Activated CD8-positive, alpha-beta memory T cell treated with anti-CD3 and anti-CD28 coated beads, Interleukin-2, amount 50 U/mL, for 48 hours (primary cell): ENCODE data around the gene CDCP1.

Experiments used
- DNase-seq: peaks from one replicate; pipeline ENCODE4 v3.0.0-alpha.2; 2020

CDCP1 gene

DNA sequence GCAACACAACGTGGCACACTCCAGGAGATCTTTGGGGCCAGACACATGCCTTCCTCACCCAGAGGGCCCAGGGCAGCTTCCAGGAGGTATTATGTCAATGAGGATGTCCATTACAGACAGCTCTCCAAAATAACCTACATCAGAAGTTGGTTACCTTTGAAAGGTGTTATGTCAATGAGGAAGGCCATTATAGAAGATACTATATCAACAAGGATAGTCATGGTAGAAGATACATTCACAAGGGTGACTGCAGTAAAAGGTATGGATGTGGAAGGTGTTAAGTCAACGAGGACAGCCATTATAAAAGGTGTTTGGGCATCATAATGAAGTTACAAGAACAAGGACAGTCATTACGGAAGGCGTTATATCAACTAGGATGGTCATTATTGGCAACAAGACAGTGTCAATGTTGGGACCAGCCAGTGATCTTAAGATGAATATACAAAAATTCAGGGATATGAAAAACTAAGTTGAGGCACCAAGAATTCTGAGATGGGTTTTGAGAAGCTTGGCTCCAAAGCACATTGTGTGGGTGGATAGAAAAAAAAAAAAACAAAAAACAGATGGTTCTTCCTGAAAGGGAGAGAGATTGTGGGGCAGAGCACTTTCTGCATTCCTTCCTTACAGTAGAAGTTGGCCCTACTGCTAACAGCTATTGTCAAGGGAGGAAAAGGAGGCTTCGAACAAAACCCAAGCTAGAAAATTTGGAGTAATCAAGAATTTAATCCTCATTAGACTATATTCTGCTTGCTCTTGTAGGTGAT, 11.2 kb downstream of the CDCP1 start:
- DNase-seq: no peak

DNA sequence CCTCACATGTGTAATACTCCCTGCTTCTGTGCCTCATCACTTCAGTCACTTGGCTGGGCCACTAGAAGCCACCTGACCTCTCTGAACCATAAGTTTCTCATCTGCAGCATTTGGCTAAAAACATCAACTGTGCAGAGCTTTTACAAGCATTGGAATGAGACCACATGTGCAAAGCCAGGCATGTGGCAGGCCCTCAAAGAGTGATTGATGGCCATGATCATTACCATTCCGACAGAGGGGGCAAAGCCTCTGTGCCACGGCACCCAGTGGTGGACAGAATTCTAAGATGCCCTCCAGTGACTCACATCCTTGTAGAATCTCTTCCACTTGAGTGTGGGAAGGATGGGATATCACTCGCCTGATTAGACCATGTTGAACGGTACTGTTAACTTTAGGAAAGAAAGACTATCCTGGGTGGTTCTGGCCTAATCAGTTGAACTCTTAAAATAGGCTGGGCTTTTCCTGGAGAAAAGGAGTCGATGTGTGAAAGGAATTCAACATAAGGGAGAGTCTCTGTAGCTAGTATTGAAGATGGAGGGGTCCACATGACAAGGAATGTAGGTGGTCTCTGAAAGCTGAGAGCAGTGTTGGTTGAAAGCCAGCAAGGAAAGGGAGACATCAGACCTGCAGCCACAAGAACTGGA, 13.5 kb downstream of the CDCP1 start:
- no peak for DNase-seq

DNA sequence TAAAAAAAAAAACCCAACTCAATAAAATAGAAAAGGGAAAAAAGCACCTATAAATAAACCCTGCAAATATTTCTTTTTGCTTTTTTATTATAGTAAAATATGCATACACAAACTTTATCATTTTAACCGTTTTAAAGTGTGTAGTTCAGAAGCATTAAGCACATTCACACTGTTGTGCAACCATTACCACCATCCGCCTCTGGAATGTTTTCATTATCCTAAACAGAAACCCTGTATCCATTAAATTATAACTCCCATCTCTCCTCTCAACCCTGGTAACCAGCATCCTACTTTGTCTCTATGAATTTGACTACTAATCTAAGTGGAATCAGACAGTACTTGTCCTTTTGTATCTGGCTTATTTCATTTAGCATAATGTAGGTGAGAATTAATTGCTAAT, 15.0 kb downstream of the CDCP1 start:
- no peak for DNase-seq

DNA sequence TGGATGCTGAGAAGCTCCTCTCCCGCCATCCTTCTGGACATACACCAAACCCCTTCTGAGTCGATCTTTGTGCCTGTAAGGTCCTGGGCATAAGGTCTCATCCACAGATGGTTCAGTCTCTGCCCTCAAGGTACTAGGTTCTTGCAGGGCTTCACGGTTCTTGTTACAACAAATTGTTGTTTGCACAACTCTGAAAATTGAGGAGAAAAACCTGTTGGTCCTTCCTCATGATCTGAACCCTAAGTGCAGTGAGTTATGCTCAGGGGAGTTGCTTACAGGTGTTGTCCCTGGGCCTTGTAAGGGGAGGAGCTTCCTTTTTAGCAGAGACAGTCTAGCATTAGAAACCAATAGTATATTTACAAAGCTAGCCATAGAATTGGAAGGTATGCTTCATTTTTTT, 15.7 kb downstream of the CDCP1 start:
- no peak for DNase-seq

DNA sequence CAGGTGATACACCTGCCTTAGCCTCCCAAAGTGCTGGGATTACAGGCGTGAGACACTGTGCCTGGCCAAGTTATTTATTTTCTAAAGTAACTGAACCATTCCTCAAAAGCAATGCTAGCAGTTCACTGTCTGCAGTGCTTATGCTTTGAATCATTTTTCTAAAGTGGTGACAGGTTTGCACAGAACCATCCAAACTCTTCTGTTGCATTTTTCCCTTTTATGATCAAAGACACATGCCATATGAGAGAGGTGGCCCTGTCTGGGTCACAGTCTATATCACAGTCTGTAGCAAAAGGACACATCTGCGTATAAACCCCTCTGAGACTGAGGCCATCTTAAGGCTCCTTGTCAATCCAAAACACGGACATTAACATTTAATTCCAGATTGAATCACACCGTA, 17.2 kb downstream of the CDCP1 start:
- DNase-seq: no peak

DNA sequence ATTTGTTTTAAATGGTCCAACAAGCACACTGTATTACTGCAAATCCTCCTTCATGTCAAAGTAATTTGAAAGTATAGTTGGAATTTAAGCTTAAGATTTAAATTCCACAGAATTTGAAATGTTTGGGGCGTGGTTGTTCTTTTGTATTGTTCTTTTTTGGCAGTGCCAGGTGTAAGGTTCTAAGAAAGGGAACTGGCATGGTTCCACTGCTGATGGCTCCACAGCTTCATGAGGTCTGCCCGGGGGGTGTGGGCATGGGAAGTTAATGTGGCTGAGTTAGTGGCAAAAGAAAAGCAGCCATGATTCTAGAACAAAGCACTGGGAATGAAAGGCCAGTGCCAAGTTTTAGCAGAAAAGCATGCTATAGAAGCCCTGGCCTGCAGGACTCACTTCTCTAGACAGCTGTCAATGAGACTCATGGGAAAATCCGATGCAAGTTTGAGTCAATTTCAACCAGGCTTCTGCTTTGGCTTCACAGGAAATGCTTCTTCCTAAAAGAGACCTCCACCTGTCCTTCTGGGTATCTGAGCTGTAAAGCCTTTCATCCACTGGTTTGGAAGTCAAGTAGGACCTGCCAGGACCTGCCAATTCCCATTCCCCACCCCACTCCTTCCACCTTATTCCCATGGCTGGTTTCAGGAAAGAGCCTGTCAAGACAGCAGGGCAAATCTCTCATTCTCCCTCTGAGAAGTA, 18.9 kb downstream of the CDCP1 start:
- no peak for DNase-seq

DNA sequence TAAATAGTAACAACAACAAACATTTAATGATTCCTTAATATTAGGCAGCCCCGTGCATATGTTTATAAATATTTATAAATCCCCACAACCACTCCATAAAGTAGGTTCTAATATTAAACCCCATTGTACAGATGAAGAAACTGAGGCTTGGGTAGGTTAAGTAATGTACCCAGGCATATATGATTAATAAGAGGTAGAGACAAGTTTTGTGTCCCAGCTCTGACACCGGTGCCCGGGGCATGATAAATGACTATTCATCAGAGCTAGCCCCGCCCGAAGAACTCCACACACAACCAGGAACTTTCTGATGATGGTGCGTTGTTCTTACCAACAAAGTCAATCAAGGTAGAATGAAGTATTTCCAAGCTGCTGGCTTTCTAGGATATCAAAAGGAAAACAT, 19.4 kb downstream of the CDCP1 start:
- no peak for DNase-seq

DNA sequence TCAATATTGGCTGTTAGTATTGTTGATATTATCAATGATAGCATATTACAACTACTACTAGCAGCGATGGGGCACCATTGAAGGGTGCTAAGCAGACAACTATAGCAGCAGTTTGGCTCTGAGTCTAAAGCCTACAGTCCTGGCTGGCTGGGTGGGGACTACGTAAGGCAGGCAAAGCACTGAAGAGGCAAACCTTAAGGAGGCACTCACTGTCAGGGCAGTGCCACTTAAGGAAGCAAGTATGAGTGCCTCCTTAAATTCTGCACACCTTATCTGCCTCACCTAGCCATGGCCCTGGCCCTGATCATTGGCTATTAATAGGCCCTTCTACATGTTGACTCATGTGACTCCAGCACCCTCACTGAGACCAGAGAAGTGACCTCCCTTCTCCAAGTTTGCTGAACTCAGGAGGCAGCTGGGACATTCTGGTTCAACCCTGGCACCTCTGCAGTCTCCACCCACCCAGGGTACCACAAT, 20.6 kb downstream of the CDCP1 start:
- no peak for DNase-seq

DNA sequence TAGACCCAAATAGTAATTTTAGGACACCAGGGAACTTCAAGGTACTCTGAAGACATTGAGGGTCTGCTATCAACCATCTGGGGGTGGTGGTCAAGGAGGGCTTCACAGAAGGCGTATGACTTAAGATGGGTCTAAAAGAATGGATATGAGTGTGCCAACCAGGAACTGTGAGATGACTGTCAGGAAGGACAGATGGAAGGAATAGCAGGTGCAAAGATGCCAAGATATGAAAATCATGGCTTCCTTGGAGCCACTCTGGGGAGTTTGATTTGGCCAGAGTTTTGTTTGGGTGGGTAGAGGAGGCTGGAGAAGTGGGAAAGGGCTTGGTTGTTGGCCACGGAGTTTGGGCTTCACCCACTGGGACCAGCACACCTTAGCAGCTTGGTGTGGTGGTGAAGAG, 21.2 kb downstream of the CDCP1 start:
- DNase-seq: no peak

DNA sequence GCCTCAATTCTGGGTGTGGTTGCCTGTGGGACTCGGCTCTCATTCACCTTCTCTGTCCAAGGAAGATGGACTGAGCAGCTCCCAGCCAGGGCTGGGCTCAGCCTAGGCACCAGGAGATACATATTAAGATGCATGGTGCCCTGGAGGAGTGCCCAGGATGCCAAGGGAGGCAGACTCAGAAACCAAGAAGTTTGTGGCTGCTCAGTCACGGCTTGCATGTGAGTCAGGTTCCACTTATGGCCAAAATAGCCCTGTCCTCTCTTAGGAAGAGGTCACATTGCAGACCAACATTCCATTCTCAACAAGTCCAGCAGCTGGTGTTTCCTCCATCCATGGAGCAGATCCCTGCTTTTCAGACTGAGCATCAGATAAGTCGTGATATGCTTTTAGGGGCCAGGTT, 21.8 kb downstream of the CDCP1 start:
- no peak for DNase-seq

DNA sequence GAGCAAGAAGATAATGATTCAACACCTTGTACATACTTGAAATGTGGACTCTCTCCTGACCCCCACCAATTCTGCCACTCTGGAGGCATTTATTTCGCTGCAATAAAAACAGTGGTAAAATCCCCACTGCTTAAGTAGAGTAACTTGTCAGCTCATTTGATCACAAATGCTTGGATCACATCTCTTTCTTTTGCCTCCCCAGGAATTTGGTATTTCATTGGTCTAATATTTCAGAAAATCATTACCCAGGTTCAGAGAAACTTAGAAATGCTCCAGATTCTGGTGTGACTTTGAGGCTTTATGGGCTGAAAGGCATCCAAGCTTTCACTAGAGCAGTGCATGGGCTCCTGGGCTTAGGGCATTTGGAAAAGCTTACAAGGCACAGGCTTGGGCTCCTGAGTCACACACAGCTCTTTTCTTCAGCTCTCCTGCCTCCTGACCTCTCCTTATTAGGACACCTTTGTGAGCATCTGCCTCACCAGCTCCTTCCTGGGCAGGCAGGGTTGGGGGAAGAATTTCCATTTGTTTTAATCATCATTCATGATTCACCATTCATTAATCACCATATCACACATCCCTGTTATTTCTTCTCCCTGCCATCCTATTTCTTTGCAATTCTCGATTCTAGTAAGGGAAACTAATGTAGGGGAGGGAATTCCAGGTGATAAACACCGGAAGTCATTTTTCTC, 22.5 kb downstream of the CDCP1 start:
- DNase-seq: no peak

DNA sequence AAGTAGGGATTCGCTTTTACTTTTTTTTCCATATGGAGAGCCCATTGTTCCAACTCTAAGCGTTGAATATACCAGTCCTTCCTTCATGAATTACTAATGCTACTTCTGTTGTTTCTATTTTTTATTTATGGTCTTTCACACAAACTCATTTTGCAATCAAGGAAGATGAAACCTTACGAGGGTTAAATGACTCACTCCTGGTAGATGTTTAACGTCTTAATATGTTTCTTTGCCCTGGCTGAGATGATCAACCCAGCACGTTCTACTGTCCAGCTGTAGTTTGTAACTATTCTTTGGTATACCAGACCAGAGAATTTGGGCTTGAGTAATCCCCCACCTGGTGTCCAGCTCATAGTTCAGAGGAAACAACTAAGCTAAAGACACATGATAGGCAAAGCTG, 23.1 kb downstream of the CDCP1 start:
- DNase-seq: no peak

DNA sequence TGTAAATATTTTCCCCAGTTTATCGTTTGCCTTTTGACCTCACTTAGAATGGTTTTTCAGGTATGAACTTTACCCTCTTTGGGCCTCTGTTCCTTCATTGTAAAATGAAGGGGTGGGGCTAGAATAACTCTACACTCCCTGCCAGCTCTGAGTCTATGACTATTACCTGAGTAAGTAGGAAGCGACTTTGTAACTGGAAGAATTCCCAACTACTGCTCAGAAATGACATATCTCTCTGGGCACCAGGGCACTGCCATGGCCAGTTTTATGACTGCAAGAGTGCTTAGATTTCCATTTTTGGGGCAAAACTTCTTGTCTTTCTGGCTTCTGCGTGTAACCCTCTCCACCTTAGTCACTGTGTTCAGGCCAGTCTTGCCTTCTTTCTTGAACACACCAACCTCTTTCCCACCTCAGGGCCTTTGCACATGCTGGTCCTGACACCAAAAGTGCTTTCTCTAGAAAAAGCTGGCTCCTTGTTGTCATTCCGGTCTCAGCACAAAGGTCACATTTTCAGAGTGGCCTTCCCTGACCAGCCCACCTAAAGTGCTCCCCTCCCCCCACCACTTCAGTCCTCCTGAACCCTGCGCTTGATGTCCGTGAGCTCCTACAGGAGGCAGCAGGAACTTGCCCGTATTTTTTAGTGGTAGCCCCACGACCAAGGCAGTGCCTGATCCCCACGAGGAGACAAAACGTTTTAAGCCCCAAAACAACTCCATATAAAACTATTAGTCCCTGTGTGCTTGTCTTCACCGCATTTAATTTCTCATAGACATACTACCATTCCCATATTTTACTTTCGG, 25.6 kb downstream of the CDCP1 start:
- no peak for DNase-seq

DNA sequence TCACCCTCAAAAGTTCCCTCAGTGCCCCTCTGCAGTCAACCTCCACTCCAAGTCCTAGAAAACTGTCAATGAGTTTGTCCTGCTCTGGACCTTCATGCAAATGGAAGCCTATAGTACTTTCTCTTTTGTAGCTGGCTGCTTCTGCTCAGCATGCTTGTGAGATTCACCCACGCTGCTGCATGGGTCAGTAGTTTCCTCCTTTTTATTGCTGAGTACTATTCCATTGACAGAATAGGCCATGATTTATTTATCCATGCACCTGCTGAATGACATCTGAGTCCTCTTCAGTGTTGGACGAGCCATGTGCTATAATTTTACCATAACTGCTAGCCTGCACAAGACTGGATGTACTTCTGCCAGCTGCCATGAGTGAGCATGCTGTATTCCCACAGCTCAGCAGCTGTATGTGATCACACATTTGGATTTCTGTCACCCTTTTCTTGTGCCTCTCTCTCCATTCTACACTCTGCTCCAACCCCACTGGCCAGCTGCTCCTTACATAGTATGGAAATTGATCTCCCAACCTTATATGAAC, 26.3 kb downstream of the CDCP1 start:
- no peak for DNase-seq

DNA sequence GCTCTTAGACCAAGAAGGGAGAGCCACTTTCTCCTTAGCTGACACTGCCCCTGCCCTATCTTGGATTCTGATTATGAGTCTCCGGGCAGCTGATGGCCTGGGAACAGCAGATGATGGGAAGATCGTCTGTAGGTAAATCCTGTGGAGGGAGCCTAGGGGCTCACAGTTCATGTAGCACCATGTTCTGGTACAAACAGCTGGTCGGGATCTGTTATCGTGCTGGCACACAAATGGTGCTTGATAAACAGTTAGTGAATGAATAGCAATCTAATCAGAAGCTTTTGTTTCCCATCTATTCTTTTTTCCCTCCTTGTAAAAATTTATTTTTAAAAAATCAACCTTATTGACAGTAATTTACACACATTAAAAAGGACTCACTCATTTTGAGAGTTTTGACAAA, 26.8 kb downstream of the CDCP1 start:
- DNase-seq: no peak

DNA sequence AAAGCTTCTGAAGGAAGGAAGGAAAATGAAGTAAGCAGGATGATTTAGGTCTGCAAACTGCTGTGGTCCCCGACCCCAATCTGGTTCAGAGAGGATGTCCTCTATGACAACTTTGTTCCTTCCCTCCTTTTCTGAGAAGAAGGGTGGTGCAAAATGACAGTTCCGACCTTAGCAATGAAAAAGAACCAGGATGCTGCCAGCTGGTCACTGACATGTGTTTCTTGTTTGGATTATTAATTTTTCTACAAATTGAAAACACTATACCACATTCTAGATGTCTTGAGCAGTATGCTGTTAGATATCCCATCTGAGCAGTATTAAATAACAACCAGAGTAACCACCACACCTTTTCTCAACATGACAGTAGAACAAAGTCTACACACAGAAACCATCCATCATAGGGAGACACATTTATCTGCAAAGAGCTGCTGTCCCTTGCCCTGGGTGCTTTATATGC, 27.5 kb downstream of the CDCP1 start:
- no peak for DNase-seq

DNA sequence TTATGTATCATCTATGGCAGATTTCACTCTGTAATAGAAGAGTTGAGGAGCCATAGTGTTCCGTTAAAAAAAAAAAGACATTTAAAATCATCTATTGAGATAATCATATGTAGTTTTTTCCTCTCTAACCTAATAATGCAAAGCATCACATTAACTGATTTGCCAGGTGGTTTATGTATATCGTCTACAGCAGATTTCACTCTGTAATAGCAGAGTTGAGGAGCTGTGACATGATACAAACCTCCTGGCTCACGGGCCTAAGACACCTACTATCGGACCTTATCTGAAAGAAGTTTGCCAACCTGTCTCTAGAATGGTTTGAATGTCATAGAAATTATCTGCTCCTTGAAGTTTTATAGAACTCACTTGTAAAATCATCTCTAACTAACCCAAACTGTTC, 29.8 kb downstream of the CDCP1 start:
- DNase-seq: no peak

DNA sequence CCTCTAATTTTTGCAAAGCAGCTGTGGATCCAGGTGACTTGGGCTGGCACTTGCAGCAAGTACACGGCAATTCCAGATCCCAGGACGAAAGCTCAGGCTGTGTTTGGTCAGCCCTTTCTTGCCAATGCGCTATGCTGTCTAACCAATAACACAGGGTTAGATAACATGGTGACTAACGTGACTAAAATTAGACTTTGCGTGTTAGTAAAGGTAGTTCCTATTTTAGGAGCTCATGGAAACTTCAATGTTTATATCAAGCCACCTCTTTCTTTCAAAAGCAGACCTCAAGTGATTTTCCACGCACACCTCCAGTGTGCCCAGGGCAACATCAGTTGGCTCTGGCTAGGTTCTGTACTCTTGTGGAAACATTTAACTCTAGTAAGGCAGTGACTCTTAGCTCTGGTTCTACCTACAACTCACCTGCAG, 32.5 kb downstream of the CDCP1 start:
- no peak for DNase-seq

DNA sequence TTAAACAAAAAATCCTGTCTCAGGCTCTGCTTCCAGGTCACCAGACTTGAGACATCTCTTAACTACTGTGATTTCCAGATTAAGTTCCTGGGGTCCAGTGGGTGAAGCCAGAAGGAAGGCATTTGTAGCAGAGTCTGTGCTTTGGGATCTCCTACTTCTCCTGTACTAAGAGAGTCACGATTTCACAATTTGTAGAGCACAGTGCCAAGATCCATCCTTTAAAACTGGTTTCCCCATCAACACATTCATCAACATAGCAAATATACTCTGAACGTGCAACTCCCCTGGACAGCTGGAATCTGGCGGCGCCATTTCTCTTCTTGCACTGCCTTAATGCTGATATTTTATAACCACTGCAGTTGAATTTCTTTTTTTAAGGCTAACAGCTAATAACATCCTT, 33.2 kb downstream of the CDCP1 start:
- DNase-seq: no peak

DNA sequence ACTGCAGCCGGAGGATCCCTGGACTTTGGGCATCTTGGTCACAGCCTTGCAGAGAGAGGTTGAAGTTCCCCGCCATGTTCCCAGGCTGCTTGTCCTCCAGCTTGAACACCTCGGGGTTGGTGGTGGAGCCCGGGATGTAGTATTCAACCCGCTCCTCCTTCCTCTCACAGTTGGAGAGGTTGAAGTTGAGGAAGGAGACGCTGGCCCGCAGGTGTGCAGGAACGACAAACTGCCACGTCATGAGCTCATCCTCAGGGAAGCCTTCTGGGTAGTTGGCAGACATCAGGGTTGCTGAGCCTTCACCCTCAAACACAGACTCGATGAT, 35.7 kb downstream of the CDCP1 start:
- no peak for DNase-seq

DNA sequence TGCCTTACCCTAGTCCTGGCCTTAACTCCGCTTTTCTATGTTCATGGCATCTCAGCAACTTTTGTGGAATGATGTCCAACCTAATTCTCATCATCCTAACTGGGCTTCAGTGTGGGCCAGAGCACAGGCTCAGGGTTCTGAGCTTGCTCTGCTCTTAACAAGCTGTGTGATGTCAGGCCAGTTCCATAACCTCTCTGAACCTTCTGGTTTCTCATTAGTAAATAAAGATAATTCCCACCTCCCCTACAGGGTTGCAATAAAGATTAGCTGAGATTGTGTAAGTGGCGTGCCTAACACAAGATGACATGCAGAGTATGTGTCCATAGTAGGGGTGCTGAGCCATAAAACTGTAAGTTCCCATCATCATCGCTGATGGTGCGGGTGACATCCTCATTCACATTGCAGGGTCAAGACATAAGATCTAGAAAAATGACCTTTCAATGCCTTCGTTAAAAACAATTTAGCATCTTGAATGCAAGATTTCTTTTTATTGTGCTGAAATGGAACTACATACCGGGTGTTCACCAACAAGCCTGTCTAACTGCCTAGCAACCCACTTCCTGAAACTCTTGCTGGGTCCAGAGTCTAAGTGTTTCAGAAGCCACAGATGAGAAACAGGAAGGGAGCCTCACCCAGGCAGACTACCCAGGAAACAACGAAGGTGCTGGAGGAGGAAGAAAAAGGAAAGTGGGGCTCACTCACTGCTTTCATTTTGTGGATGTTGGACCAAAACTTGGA, 36.2 kb downstream of the CDCP1 start:
- DNase-seq: no peak

DNA sequence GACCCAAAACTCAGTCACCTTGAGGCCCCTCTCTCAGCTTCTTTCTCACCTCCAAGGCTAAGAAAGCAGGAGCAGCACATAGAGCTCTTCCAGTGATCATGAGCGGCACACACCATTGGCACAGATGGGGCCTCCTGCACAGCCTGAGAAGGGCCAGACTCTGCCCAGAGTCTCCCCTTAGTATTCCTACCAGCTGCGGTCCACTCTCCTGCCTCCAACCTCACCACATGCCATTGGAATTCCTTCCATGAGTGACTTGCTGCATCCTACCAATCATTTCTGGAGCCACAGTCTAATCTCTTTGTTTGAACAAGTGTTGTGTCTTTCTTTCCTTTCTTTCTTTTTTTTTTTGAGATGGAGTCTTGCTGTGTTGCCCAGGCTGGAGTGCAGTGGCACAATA, 39.3 kb downstream of the CDCP1 start:
- DNase-seq: no peak
